Peyer's patch (tissue), 4 donors: ENCODE measurements around the gene PARVB.

ENCODE experiments used
- POLR2A ChIP-seq, 2 donors: fragments of 450-650 bp; IDR thresholded peaks; one replicate each; pipeline ENCODE4 v1.5.1; 2017; ENCODE audit warnings: antibody characterized with exemption in 2 of 2, mild to moderate bottlenecking in 2 of 2, moderate library complexity in 2 of 2
- TF ChIP-seq, protein P1 (sequence below), 6 experiments: fragments of 450-650 bp in 4 of 6; fragments of 200-600 bp in 2 of 6; sonication (generic) in 1 of 6; IDR thresholded peaks; one replicate each; pipeline ENCODE4 v1.5.1; 2017 to 2019; ENCODE audit warnings: antibody characterized with exemption in 6 of 6, mild to moderate bottlenecking in 3 of 6, moderate library complexity in 1 of 6

- TF ChIP-seq, protein P1, sequence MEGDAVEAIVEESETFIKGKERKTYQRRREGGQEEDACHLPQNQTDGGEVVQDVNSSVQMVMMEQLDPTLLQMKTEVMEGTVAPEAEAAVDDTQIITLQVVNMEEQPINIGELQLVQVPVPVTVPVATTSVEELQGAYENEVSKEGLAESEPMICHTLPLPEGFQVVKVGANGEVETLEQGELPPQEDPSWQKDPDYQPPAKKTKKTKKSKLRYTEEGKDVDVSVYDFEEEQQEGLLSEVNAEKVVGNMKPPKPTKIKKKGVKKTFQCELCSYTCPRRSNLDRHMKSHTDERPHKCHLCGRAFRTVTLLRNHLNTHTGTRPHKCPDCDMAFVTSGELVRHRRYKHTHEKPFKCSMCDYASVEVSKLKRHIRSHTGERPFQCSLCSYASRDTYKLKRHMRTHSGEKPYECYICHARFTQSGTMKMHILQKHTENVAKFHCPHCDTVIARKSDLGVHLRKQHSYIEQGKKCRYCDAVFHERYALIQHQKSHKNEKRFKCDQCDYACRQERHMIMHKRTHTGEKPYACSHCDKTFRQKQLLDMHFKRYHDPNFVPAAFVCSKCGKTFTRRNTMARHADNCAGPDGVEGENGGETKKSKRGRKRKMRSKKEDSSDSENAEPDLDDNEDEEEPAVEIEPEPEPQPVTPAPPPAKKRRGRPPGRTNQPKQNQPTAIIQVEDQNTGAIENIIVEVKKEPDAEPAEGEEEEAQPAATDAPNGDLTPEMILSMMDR (IDR thresholded peaks at IDR 0.05): no peak
- no peak for TF ChIP-seq POLR2A (IDR thresholded peaks at IDR 0.05)
Measured at GRCh38 chr22:44047891-44048301, 23.8 kb downstream of the PARVB start.
